GM23338 (cell line): ENCODE measurements around the gene CSF2. TPM values are rescaled to one million over a fixed set of nuclear protein-coding genes. Genes with fewer than 3 reads are reported as not detected.

Experiments used
- ATAC-seq: fragments of 200-7000 bp; cut with Tn5 transposase; 3 replicates; pipeline ENCODE4 v1.9.1; 2020
- DNase-seq: peaks from one replicate; pipeline ENCODE4 v3.0.0-alpha.2; 2015; ENCODE audit warnings: low spot score
- H2AFZ ChIP-seq: fragments of 200-600 bp; sonication (generic); 2 replicates; pipeline ENCODE4 v1.8.0; 2016; ENCODE audit warnings: antibody characterized with exemption, mild to moderate bottlenecking, moderate library complexity
- H3F3A ChIP-seq: fragments of 200-600 bp; sonication (generic); replicated peaks from 2 replicates; pipeline ENCODE4 v1.8.0; 2017; ENCODE audit warnings: antibody characterized with exemption, mixed run types, low read depth
- H3K27ac ChIP-seq: fragments of 200-600 bp; sonication (generic); 2 replicates; pipeline ENCODE4 v1.6.1; 2016; ENCODE audit warnings: low read depth
- H3K27me3 ChIP-seq: fragments of 200-600 bp; sonication (generic); 2 replicates; pipeline ENCODE4 v1.8.0; 2016; ENCODE audit warnings: mild to moderate bottlenecking, mixed run types, moderate library complexity; ENCODE audit not compliant: insufficient read depth
- H3K36me3 ChIP-seq: fragments of 200-600 bp; sonication (generic); 2 replicates; pipeline ENCODE4 v1.8.0; 2016; ENCODE audit warnings: mild to moderate bottlenecking; ENCODE audit not compliant: insufficient read depth
- H3K4me1 ChIP-seq: fragments of 200-600 bp; sonication (generic); 2 replicates; pipeline ENCODE4 v1.8.0; 2016; ENCODE audit warnings: mild to moderate bottlenecking, moderate library complexity; ENCODE audit not compliant: insufficient read depth
- H3K4me2 ChIP-seq: fragments of 200-600 bp; sonication (generic); 2 replicates; pipeline ENCODE4 v1.7.1; 2017; ENCODE audit warnings: mixed run types
- H3K4me3 ChIP-seq: fragments of 200-600 bp; sonication (generic); 2 replicates; pipeline ENCODE4 v1.6.1; 2016; ENCODE audit warnings: mixed run types
- H3K79me2 ChIP-seq: fragments of 200-600 bp; sonication (generic); replicated peaks from 2 replicates; pipeline ENCODE4 v1.8.0; 2017; ENCODE audit warnings: mild to moderate bottlenecking; ENCODE audit not compliant: insufficient read depth
- H3K9me2 ChIP-seq: fragments of 200-600 bp; sonication (generic); 2 replicates; pipeline ENCODE4 v1.8.0; 2017; ENCODE audit not compliant: insufficient read depth
- H4K20me1 ChIP-seq: fragments of 200-600 bp; sonication (generic); replicated peaks from 2 replicates; pipeline ENCODE4 v1.8.0; 2017; ENCODE audit warnings: mild to moderate bottlenecking; ENCODE audit not compliant: insufficient read depth
- H3K27ac Mint-ChIP-seq: 2 replicates; pipeline ENCODE4 v1.8.0; 2020; ENCODE audit warnings: inconsistent platforms, mild to moderate bottlenecking, moderate library complexity, mixed read lengths
- H3K27me3 Mint-ChIP-seq: 3 replicates; pipeline ENCODE4 v1.8.0; 2022; ENCODE audit warnings: low read depth, mild to moderate bottlenecking, moderate library complexity, mixed read lengths, inconsistent platforms; ENCODE audit not compliant: insufficient read depth, poor library complexity
- H3K36me3 Mint-ChIP-seq: 3 replicates; pipeline ENCODE4 v1.8.0; 2021; ENCODE audit warnings: low read depth, mild to moderate bottlenecking, inconsistent platforms, moderate library complexity, mixed read lengths
- H3K4me1 Mint-ChIP-seq: 3 replicates; pipeline ENCODE4 v1.8.0; 2020; ENCODE audit warnings: mild to moderate bottlenecking, inconsistent platforms, mixed read lengths
- H3K4me3 Mint-ChIP-seq: 3 replicates; pipeline ENCODE4 v1.8.0; 2021; ENCODE audit warnings: moderate library complexity, mild to moderate bottlenecking, inconsistent platforms, mixed read lengths
- H3K9me3 Mint-ChIP-seq: 3 replicates; pipeline ENCODE4 v1.8.0; 2020; ENCODE audit warnings: moderate library complexity, mild to moderate bottlenecking, inconsistent platforms, mixed read lengths
- CREB1 ChIP-seq: fragments of 250-450 bp; sonication (Bioruptor Pico); IDR thresholded peaks from 2 replicates; pipeline ENCODE4 v1.5.0; 2020; ENCODE audit warnings: low read depth, mild to moderate bottlenecking, moderate library complexity
- EZH2 ChIP-seq: fragments of 200-600 bp; sonication (generic); IDR thresholded peaks from one replicate; pipeline ENCODE4 v1.8.0; 2017; ENCODE audit warnings: antibody characterized with exemption, mild to moderate bottlenecking, low read depth; ENCODE audit not compliant: unreplicated experiment
- EZH2phosphoT487 ChIP-seq: fragments of 200-600 bp; sonication (generic); IDR thresholded peaks from one replicate; pipeline ENCODE4 v1.8.1; 2018; ENCODE audit warnings: antibody characterized with exemption; ENCODE audit not compliant: unreplicated experiment
- JUNB ChIP-seq: IDR thresholded peaks from one replicate; pipeline ENCODE4 v1.6.1; 2016; ENCODE audit warnings: antibody characterized with exemption; ENCODE audit not compliant: unreplicated experiment
- NANOG ChIP-seq: IDR thresholded peaks from 2 replicates; pipeline ENCODE4 v1.6.1; 2016; ENCODE audit warnings: antibody characterized with exemption, borderline replicate concordance
- POLR2AphosphoS5 ChIP-seq: IDR thresholded peaks from 2 replicates; pipeline ENCODE4 v1.6.1; 2016; ENCODE audit warnings: antibody characterized with exemption, low read depth
- STAT1 ChIP-seq: IDR thresholded peaks from one replicate; pipeline ENCODE4 v1.6.1; 2016; ENCODE audit warnings: antibody characterized with exemption; ENCODE audit not compliant: unreplicated experiment
- ZNF114 ChIP-seq: fragments of 250-450 bp; sonication (Bioruptor Pico); IDR thresholded peaks from 2 replicates; pipeline ENCODE4 v1.5.0; 2020; ENCODE audit warnings: mild to moderate bottlenecking, moderate library complexity
- polyA plus RNA-seq: library from polyadenylated mRNA; unstranded; fragments of >200 nt; fragmentation: Nextera tagmentation; extraction: Ambion mirVana; gene quantifications from 2 replicates; pipeline ENCODE4 v1.2.1, GENCODE V29; 2016
- total RNA-seq: library from RNA; depleted of rRNA; stranded (reverse); fragments of >200 nt; shearing (Covaris generic); gene quantifications from 2 replicates; pipeline ENCODE4 v1.2.3, GENCODE V29; 2014
- TF ChIP-seq, protein P1 (sequence below): fragments of 250-450 bp; sonication (Bioruptor Pico); IDR thresholded peaks from 2 replicates; pipeline ENCODE4 v1.5.0; 2020; ENCODE audit warnings: mild to moderate bottlenecking, moderate library complexity
- TF ChIP-seq, protein P2 (sequence below): IDR thresholded peaks from 2 replicates; pipeline ENCODE4 v1.6.1; 2016; ENCODE audit warnings: antibody characterized with exemption
- TF ChIP-seq, protein P3 (sequence below): IDR thresholded peaks from one replicate; pipeline ENCODE4 v1.6.1; 2018; ENCODE audit warnings: antibody characterized with exemption; ENCODE audit not compliant: unreplicated experiment

The CSF2 gene
- total and polyA plus RNA-seq, 2 experiments from 2014 or later = not detected

DNA sequence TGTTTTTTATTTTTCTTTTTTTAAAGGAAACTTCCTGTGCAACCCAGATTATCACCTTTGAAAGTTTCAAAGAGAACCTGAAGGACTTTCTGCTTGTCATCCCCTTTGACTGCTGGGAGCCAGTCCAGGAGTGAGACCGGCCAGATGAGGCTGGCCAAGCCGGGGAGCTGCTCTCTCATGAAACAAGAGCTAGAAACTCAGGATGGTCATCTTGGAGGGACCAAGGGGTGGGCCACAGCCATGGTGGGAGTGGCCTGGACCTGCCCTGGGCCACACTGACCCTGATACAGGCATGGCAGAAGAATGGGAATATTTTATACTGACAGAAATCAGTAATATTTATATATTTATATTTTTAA, 2.1 kb downstream of the CSF2 start:
- H2AFZ ChIP-seq = no peak overlapping the region
- H3K79me2 ChIP-seq = no peaks in the 10 kb centered on the region
- no peaks in the 10 kb centered on the region for H3K36me3 ChIP-seq
- ATAC-seq (no peak), DNase-seq (no peak)
- H3K4me2 ChIP-seq = no peak overlapping the region
- Mint-ChIP-seq H3K27ac (no peak overlapping the region), H3K27me3 (peaks cover 5% of the 10 kb centered on the region), H3K9me3 (0 out of 3 replicates have a peak, but pooled peaks cover 2% of the 10 kb centered on the region), H3K36me3 (no peaks in the 10 kb centered on the region), H3K4me1 (no peaks in the 10 kb centered on the region; the same call in 2 of the 3 replicates), H3K4me3 (no peak overlapping the region)
- H3K4me3 ChIP-seq = no peak overlapping the region
- no peaks in the 10 kb centered on the region for H3K27me3 ChIP-seq
- no peaks in the 10 kb centered on the region for H3F3A ChIP-seq
- no peak overlapping the region for H3K27ac ChIP-seq
- no peaks in the 10 kb centered on the region for H4K20me1 ChIP-seq
- TF ChIP-seq, protein P1, sequence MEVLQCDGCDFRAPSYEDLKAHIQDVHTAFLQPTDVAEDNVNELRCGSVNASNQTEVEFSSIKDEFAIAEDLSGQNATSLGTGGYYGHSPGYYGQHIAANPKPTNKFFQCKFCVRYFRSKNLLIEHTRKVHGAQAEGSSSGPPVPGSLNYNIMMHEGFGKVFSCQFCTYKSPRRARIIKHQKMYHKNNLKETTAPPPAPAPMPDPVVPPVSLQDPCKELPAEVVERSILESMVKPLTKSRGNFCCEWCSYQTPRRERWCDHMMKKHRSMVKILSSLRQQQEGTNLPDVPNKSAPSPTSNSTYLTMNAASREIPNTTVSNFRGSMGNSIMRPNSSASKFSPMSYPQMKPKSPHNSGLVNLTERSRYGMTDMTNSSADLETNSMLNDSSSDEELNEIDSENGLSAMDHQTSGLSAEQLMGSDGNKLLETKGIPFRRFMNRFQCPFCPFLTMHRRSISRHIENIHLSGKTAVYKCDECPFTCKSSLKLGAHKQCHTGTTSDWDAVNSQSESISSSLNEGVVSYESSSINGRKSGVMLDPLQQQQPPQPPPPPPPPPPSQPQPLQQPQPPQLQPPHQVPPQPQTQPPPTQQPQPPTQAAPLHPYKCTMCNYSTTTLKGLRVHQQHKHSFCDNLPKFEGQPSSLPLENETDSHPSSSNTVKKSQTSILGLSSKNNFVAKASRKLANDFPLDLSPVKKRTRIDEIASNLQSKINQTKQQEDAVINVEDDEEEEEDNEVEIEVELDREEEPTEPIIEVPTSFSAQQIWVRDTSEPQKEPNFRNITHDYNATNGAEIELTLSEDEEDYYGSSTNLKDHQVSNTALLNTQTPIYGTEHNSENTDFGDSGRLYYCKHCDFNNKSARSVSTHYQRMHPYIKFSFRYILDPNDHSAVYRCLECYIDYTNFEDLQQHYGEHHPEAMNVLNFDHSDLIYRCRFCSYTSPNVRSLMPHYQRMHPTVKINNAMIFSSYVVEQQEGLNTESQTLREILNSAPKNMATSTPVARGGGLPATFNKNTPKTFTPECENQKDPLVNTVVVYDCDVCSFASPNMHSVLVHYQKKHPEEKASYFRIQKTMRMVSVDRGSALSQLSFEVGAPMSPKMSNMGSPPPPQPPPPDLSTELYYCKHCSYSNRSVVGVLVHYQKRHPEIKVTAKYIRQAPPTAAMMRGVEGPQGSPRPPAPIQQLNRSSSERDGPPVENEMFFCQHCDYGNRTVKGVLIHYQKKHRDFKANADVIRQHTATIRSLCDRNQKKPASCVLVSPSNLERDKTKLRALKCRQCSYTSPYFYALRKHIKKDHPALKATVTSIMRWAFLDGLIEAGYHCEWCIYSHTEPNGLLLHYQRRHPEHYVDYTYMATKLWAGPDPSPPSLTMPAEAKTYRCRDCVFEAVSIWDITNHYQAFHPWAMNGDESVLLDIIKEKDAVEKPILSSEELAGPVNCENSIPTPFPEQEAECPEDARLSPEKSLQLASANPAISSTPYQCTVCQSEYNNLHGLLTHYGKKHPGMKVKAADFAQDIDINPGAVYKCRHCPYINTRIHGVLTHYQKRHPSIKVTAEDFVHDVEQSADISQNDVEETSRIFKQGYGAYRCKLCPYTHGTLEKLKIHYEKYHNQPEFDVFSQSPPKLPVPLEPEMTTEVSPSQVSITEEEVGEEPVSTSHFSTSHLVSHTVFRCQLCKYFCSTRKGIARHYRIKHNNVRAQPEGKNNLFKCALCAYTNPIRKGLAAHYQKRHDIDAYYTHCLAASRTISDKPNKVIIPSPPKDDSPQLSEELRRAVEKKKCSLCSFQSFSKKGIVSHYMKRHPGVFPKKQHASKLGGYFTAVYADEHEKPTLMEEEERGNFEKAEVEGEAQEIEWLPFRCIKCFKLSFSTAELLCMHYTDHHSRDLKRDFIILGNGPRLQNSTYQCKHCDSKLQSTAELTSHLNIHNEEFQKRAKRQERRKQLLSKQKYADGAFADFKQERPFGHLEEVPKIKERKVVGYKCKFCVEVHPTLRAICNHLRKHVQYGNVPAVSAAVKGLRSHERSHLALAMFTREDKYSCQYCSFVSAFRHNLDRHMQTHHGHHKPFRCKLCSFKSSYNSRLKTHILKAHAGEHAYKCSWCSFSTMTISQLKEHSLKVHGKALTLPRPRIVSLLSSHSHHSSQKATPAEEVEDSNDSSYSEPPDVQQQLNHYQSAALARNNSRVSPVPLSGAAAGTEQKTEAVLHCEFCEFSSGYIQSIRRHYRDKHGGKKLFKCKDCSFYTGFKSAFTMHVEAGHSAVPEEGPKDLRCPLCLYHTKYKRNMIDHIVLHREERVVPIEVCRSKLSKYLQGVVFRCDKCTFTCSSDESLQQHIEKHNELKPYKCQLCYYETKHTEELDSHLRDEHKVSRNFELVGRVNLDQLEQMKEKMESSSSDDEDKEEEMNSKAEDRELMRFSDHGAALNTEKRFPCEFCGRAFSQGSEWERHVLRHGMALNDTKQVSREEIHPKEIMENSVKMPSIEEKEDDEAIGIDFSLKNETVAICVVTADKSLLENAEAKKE (CRISPR knock-in tag) = no peak
- H3K9me2 ChIP-seq = no peaks in the 10 kb centered on the region
- H3K4me1 ChIP-seq = no peaks in the 10 kb centered on the region

DNA sequence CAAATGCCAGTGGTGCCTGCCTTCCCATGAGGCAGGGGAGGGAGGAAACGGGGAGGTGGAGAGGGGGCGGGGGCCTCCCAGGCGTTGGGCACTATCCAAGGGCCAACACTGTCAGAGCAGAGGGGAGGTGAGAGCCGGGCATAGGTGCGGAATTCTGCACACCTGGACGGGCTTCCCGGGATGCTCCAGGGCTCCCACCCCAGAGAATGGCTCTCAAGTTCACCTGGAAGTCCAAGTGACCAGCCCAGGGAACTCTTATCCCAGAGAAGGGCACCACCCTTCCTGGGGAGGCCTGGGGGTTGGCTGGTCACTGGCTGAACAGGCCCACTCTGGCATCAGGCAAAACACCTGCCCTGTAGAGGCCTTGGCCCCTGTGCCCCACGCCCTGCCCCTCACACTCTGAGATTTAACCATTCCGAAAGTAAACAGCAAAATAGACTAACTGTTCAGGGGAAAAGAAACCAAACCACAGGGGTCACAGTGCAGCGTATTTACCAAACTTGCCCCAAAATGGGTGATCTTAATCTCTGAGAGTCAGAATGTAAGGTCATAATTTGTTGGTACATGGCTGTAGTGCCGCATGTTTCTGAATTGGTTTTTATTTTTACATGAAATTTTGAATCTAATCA, 2.7 kb downstream of the CSF2 start:
- no peak for ATAC-seq
- TF ChIP-seq ZNF114 (CRISPR knock-in tag) (no peak), EZH2 (no peak), NANOG (no peak), STAT1 (no peak), EZH2phosphoT487 (no peak), POLR2AphosphoS5 (no peak), JUNB (no peak), CREB1 (CRISPR knock-in tag) (no peak)
- TF ChIP-seq, protein P2, sequence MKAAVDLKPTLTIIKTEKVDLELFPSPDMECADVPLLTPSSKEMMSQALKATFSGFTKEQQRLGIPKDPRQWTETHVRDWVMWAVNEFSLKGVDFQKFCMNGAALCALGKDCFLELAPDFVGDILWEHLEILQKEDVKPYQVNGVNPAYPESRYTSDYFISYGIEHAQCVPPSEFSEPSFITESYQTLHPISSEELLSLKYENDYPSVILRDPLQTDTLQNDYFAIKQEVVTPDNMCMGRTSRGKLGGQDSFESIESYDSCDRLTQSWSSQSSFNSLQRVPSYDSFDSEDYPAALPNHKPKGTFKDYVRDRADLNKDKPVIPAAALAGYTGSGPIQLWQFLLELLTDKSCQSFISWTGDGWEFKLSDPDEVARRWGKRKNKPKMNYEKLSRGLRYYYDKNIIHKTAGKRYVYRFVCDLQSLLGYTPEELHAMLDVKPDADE = no peak
- TF ChIP-seq, protein P3, sequence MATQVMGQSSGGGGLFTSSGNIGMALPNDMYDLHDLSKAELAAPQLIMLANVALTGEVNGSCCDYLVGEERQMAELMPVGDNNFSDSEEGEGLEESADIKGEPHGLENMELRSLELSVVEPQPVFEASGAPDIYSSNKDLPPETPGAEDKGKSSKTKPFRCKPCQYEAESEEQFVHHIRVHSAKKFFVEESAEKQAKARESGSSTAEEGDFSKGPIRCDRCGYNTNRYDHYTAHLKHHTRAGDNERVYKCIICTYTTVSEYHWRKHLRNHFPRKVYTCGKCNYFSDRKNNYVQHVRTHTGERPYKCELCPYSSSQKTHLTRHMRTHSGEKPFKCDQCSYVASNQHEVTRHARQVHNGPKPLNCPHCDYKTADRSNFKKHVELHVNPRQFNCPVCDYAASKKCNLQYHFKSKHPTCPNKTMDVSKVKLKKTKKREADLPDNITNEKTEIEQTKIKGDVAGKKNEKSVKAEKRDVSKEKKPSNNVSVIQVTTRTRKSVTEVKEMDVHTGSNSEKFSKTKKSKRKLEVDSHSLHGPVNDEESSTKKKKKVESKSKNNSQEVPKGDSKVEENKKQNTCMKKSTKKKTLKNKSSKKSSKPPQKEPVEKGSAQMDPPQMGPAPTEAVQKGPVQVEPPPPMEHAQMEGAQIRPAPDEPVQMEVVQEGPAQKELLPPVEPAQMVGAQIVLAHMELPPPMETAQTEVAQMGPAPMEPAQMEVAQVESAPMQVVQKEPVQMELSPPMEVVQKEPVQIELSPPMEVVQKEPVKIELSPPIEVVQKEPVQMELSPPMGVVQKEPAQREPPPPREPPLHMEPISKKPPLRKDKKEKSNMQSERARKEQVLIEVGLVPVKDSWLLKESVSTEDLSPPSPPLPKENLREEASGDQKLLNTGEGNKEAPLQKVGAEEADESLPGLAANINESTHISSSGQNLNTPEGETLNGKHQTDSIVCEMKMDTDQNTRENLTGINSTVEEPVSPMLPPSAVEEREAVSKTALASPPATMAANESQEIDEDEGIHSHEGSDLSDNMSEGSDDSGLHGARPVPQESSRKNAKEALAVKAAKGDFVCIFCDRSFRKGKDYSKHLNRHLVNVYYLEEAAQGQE = no peak
- H3K4me1 ChIP-seq = no peaks in the 10 kb centered on the region
- H3K36me3 ChIP-seq = no peaks in the 10 kb centered on the region
- H3K27me3 Mint-ChIP-seq = peaks cover 5% of the 10 kb centered on the region
- no peaks in the 10 kb centered on the region for H3K79me2 ChIP-seq
- no peak overlapping the region for H3K4me3 Mint-ChIP-seq
- no peak overlapping the region for H2AFZ ChIP-seq
- no peak overlapping the region for H3K27ac Mint-ChIP-seq
- H3K4me3 ChIP-seq = no peak overlapping the region
- H3K27ac ChIP-seq = no peak overlapping the region
- H3K9me2 ChIP-seq = no peaks in the 10 kb centered on the region
- H3K36me3 Mint-ChIP-seq = no peaks in the 10 kb centered on the region
- no peak overlapping the region for H3K4me2 ChIP-seq
- H3F3A ChIP-seq = no peaks in the 10 kb centered on the region
- 0 out of 3 replicates have a peak, but pooled peaks cover 2% of the 10 kb centered on the region for H3K9me3 Mint-ChIP-seq
- H4K20me1 ChIP-seq = no peaks in the 10 kb centered on the region
- H3K27me3 ChIP-seq = no peaks in the 10 kb centered on the region
- no peak for DNase-seq
- no peaks in the 10 kb centered on the region; the same call in 2 of the 3 replicates for H3K4me1 Mint-ChIP-seq
